ENCODE data around the gene NGDN.

Gene NGDN

DNA sequence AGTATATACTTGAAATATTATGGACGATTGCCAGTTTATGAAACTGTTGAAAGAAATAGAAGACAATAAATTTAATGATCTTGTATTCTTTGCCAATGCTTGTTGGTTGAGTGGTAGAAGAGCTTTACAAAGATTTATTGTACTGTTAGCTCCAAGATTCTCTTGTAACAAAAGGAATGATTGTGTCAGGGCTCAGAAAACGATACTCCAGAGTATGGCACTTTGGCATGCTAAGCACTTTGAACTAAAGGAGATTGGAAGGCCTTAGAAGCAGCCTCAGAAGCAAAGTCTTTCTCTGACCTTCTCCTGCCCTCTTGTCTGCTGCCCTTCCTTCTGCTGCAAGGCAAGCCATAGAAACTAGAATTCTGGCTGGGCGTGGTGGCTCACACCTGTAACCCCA lies 4.2 kb upstream of the NGDN start:
- TF ChIP-seq, protein P1, sequence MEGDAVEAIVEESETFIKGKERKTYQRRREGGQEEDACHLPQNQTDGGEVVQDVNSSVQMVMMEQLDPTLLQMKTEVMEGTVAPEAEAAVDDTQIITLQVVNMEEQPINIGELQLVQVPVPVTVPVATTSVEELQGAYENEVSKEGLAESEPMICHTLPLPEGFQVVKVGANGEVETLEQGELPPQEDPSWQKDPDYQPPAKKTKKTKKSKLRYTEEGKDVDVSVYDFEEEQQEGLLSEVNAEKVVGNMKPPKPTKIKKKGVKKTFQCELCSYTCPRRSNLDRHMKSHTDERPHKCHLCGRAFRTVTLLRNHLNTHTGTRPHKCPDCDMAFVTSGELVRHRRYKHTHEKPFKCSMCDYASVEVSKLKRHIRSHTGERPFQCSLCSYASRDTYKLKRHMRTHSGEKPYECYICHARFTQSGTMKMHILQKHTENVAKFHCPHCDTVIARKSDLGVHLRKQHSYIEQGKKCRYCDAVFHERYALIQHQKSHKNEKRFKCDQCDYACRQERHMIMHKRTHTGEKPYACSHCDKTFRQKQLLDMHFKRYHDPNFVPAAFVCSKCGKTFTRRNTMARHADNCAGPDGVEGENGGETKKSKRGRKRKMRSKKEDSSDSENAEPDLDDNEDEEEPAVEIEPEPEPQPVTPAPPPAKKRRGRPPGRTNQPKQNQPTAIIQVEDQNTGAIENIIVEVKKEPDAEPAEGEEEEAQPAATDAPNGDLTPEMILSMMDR (IDR thresholded peaks at IDR 0.05): no peak

DNA sequence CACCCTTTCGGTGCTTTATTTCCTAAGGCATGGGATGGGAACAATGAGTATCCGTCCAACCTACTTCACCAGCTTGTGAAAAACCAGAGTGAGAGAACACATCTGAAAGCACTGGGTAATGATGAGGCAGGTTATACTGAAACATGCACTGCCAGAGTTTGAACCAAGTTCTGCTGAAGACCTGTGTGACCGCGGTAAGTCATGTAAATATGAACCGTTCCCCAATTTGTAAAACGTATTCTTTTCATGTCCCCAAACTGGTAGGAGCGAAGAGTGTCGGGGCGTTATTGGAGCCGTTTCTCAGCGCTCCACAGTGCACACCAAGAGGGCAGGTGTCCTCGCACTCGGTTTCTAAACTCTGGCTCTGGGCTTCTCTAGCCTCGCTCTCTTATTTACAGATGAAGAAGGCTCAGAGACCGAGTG lies 788 bp upstream of the NGDN start:
- TF ChIP-seq, protein P1 (IDR thresholded peaks at IDR 0.05): no peak

DNA sequence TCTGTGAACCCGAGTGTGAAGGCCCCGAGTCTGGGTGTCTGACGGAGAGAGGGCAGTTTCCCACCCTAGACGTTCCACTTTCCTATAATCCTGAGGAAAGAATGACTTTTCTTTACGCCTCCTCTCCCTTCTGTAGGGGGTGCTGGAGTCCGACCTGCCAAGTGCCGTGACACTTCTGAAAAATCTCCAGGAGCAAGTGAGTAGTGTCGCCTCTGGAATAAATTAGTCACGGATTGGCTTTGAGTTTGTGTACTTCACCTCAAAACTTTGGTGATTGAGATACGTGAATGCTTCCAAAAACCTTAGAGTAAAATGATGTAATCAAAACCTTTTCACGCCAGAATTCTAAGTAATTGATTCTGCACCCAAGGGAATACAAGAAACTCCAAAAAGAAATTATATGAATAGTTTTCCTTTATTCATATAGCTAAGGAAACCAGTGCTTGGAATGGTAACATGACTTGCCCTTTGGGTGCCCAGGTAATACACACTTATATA lies 452 bp downstream of the NGDN start:
- TF ChIP-seq, protein P1 (IDR thresholded peaks at IDR 0.05): no peak

DNA sequence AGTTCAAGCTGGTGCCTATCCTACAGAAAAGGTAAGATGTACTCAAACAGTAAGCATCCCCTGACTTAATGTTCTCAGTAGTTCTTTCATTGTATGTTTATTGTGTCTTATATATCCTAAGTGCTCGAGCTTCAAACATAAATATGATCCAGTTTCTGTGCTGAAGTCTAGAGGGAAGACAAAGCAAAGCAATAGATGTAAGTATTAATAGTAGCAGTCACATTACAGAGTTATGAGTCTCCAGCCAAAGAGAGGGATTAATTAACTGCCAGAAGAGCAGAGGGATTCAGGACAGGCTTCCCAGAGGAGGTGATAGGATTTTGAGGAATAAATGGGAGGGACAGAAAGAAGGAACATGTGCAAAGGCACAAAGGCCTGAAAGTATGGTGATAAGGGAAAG lies 1.4 kb downstream of the NGDN start:
- TF ChIP-seq, protein P1 (IDR thresholded peaks at IDR 0.05): no peak

DNA sequence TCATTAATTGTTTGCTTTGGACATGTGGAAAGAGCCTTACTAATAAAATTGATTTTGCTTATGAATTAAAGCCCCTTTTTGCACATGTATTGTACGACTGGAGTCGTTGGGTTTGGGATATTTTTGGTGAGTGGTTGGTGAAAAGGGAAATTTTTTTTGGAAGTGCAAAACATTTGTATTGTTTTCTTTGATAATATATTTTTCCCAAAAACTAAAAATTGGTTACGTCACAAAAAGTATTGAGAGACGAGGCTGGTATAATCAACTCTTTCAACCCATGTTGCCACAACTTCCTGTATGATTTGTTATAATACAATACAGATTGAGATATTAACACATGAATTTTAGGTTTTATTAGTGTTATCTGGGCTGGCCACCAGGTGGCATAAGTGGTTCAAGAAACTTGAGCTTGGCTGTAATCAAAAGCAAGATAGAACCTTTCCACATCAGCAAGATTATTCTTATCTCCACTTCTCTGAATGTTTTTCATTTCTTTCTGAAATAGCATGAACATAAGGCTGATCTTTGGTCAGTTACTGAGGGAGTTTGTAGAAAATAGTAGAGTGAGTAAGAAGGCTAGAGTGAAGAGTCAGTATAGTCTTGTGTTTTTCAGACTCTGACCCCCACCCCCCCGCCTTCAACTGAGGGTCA lies 8.7 kb downstream of the NGDN start:
- TF ChIP-seq, protein P1 (IDR thresholded peaks at IDR 0.05): peak; percentile 81

DNA sequence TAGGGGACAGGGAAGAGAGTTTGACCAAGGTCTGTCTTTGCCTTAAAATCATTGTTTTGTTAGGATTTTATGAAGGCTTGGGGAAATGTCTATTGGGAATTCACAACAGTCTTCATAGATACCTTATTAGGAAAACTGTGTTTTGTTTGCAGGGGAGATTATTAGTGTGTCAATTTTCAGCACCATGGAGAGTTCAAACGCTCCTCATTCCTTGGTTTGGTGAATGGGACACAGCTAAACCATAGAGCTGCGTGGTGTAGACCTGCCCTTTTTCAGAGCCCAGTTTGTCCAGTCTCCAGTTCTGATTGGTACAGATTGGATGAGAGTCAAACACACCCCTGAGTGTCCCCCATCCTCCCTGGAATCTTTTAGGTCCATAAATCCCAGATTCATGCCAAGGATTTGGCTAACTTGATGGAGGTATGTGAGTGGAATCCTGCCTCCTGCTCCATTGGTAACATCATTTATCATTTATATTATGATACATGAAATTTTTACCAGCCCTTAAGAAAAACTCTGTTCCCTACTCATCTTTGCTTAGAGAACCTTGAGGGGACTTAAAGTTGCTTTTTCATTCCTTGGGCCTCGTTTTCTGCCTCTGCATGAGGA lies 12.0 kb downstream of the NGDN start:
- TF ChIP-seq, protein P1 (IDR thresholded peaks at IDR 0.05): no peak

DNA sequence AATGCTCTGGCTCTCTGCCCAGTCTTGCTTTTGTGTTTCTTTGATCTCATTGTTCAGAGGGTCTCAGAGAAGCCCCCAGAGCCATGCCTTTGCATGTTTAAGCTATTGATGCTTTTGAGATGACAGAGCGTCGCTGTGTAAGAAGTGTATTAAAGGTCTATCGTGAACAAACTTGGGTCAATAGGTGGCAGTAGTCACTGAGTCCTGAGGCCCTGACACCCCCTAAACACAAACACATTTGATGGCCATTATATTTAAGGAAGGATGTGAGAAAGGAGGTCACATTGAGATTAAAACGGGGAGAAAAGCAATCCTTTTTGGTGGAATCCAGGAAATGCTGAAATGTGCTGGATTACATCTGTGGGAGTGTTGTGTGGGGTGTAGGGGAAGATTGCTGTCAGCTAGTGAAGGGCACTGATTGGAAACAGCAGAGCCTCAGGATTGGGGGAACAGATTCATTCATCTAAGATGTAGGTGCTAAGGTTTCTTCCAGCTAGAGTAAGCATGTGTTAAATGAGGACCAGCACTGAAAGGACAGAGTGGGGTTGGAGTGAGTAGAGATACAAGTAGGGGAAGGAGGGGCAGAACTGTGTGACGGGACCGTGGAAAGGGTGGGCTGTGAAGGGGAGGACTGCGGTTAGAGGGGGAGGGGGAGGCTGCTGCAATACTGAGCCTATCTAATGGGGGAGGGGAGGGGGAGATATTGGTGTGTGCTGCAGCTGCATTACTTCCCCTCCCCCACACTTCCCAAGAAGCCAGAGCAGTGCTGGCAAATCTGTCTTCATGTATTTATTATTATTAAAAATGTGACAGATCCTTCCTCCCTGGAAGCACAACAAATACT lies 12.7 kb downstream of the NGDN start:
- TF ChIP-seq, protein P1 (IDR thresholded peaks at IDR 0.05): no peak
